Left ventricle myocardium inferior (tissue), 1 donor: Measurements from ENCODE around the gene MED16. TPM values are rescaled to one million over a fixed set of nuclear protein-coding genes. Genes with fewer than 3 reads are reported as not detected.
"Not testable (repeated sequence)": the region's sequence is repeated elsewhere in the genome, so short reads cannot be mapped to it uniquely, and the experiment has no call there.

Source experiments
- DNase-seq: peaks from one replicate; pipeline ENCODE4 v3.0.0-alpha.2; 2020
- H3K27ac ChIP-seq: fragments of 200-600 bp; replicated peaks from 2 replicates; pipeline ENCODE4 v1.8.0; 2021
- H3K27me3 ChIP-seq: fragments of 200-600 bp; 2 replicates; pipeline ENCODE4 v1.8.0; 2021; ENCODE audit warnings: low read depth
- H3K36me3 ChIP-seq: fragments of 200-600 bp; 2 replicates; pipeline ENCODE4 v1.8.0; 2021
- H3K4me1 ChIP-seq: fragments of 200-600 bp; 2 replicates; pipeline ENCODE4 v1.8.0; 2021
- H3K4me3 ChIP-seq: fragments of 200-600 bp; 2 replicates; pipeline ENCODE4 v1.8.0; 2021; ENCODE audit warnings: mild to moderate bottlenecking, moderate library complexity
- H3K9me3 ChIP-seq: fragments of 200-600 bp; replicated peaks from 2 replicates; pipeline ENCODE4 v1.8.0; 2021
- CTCF ChIP-seq: fragments of 200-600 bp; IDR thresholded peaks from 2 replicates; pipeline ENCODE4 v1.8.0; 2021; ENCODE audit warnings: antibody characterized with exemption, mild to moderate bottlenecking, borderline replicate concordance
- intact Hi-C: fragments of 100-400 bp; cut with micrococcal nuclease; formaldehyde crosslinking; loops from one replicate; pipeline ENCODE4 v1.11.0; 2022
- total RNA-seq: library from RNA; stranded (reverse); fragmentation: NEBNext Ultra II Directional; extraction: Animal tissue kit (Norgen Biotek cat#: 25700); gene quantifications from one replicate; pipeline ENCODE4 v1.2.1, GENCODE V29; 2021
- donor health status: DM: no; HTN: yes; CAD: no; lungs with severe emphysema.

MED16 gene
- total RNA-seq, 1 donor from 2014 or later = 19.4 TPM

DNA sequence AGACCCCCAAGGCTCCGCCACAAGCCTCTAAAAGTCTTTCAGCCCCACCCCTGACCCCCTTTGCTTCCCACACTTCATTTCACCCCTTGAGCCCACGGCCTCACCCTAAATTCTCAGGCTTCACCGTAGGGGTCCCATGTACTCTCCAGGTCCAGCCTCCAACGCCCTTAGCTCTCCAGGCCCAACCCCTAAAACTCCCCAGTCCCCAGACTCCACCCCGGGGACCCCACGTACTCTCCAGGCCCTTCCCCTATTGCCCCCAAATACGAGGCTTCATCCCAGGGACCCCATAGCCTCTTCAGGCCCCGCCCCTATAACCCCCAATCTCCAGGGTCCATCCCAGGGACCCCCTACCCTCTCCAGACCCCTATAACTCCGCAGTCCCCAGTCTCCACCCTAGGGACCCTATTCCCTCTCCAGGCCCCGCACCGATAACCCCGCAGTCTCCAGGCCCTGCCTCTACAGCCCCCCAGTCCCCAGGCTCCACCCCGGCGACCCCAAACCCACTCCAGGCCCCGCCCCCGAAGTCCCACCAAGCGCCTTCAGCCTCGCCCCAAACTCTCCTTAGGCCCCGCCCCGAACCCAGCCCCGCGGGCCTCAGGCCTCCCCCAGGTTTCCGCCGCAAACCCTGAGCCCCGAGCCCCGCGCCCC, 619 bp downstream of the MED16 start:
- intact Hi-C loops = no loop called here
- no peak for DNase-seq
- H3K27me3 ChIP-seq = no peaks in the 10 kb centered on the region
- peaks cover 31% of the 10 kb centered on the region for H3K36me3 ChIP-seq
- no peak for TF ChIP-seq CTCF
- peak overlapping the region; percentile 97 for H3K27ac ChIP-seq
- H3K9me3 ChIP-seq = no peaks in the 10 kb centered on the region
- H3K4me3 ChIP-seq = peak overlapping the region; percentile 87
- H3K4me1 ChIP-seq = peaks cover 17% of the 10 kb centered on the region

GRCh38 chr19:891421-892200, 1.4 kb downstream of the MED16 start:
- Histone ChIP-seq H3K36me3 (peaks cover 32% of the 10 kb centered on the region), H3K4me1 (peaks cover 17% of the 10 kb centered on the region), H3K4me3 (peak overlapping the region; percentile 87)
- H3K27ac ChIP-seq, intact Hi-C loops, DNase-seq, H3K9me3 ChIP-seq, H3K27me3 ChIP-seq: not testable (repeated sequence)

DNA sequence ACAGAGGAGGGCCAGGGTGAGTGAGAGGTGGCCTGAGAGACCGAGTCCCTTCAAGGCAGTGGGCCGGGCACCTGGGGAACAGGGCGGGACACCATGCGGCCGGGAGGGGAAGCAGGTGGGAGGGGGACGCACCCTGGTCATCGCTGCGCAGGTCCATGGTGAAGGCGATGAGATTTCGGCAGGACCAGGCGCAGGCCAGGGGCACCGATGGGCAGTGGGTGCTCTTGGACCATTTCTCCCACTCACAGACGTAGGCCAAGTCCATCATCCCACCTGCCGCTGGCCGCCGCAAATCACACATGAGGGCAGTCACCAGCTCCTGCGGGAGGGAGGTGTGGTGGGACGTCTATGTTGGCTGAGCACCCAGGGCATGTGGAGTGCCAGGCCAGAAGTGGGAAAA, 2.2 kb downstream of the MED16 start:
- no peak overlapping the region for H3K4me3 ChIP-seq
- intact Hi-C loops = no loop called here
- H3K27me3 ChIP-seq = no peaks in the 10 kb centered on the region
- H3K36me3 ChIP-seq = peaks cover 40% of the 10 kb centered on the region
- H3K9me3 ChIP-seq = no peaks in the 10 kb centered on the region
- TF ChIP-seq CTCF = no peak
- H3K27ac ChIP-seq = no peak overlapping the region
- no peak for DNase-seq
- H3K4me1 ChIP-seq = peaks cover 17% of the 10 kb centered on the region

- DNase-seq = no peak
- Histone ChIP-seq H3K27me3 (no peaks in the 10 kb centered on the region), H3K9me3 (no peaks in the 10 kb centered on the region), H3K4me3 (no peak overlapping the region), H3K36me3 (peaks cover 50% of the 10 kb centered on the region), H3K27ac (no peak overlapping the region), H3K4me1 (peaks cover 17% of the 10 kb centered on the region)
- no peak for TF ChIP-seq CTCF
- intact Hi-C loops = no loop called here
Measured at GRCh38 chr19:889662-890295, 3.2 kb downstream of the MED16 start.

DNA sequence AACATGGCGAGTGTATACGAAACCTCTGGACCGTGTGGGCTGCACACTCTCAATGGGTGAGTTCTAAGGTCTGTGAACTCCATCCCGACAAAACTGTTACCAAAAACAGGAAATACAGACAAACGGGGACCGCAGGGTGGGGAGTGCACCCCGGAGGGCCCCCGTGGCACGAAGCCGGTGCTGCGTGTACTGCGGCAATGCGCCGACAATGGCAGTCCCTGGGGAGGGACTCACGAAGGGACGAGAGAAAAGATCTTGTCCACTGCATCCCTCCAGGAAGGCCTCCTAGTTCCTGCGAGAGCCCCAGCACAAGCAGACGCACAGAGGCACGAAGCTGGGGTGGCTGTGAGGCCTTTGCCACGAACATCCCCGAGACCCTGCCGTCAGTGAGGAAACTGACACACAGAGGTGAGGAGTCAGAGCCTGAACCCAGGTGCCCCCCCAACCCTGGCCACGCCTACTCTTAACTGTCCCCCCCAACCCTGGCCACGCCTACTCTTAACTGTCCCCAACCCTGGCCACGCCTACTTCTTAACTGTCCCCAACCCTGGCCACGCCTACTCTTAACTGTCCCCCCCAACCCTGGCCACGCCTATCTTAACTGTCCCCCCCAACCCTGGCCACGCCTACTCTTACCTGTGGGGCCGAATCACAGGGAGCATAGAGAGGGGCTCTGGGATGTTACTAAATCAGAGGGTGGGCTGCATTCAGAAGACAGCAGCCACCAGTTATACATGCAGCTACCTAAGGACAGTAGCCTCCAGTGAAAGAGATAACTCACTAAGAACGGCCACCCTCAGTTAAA, 4.2 kb downstream of the MED16 start:
- no peak overlapping the region for H3K27ac ChIP-seq
- H3K4me1 ChIP-seq = peaks cover 15% of the 10 kb centered on the region
- H3K27me3 ChIP-seq = no peaks in the 10 kb centered on the region
- no peak for TF ChIP-seq CTCF
- H3K36me3 ChIP-seq = peaks cover 60% of the 10 kb centered on the region
- no peaks in the 10 kb centered on the region for H3K9me3 ChIP-seq
- intact Hi-C loops = no loop called here
- no peak for DNase-seq
- no peak overlapping the region for H3K4me3 ChIP-seq
